LNCAP (cell line): ENCODE results near the gene KDM3A.
A peak's percentile ranks its signal among the peaks of the same experiment; 100 is the strongest.

Source experiments
- CTCF ChIP-seq: fragments of 450-650 bp; IDR thresholded peaks from 2 replicates; pipeline ENCODE4 v1.5.1; 2017; ENCODE audit warnings: mild to moderate bottlenecking

KDM3A gene, protein sequence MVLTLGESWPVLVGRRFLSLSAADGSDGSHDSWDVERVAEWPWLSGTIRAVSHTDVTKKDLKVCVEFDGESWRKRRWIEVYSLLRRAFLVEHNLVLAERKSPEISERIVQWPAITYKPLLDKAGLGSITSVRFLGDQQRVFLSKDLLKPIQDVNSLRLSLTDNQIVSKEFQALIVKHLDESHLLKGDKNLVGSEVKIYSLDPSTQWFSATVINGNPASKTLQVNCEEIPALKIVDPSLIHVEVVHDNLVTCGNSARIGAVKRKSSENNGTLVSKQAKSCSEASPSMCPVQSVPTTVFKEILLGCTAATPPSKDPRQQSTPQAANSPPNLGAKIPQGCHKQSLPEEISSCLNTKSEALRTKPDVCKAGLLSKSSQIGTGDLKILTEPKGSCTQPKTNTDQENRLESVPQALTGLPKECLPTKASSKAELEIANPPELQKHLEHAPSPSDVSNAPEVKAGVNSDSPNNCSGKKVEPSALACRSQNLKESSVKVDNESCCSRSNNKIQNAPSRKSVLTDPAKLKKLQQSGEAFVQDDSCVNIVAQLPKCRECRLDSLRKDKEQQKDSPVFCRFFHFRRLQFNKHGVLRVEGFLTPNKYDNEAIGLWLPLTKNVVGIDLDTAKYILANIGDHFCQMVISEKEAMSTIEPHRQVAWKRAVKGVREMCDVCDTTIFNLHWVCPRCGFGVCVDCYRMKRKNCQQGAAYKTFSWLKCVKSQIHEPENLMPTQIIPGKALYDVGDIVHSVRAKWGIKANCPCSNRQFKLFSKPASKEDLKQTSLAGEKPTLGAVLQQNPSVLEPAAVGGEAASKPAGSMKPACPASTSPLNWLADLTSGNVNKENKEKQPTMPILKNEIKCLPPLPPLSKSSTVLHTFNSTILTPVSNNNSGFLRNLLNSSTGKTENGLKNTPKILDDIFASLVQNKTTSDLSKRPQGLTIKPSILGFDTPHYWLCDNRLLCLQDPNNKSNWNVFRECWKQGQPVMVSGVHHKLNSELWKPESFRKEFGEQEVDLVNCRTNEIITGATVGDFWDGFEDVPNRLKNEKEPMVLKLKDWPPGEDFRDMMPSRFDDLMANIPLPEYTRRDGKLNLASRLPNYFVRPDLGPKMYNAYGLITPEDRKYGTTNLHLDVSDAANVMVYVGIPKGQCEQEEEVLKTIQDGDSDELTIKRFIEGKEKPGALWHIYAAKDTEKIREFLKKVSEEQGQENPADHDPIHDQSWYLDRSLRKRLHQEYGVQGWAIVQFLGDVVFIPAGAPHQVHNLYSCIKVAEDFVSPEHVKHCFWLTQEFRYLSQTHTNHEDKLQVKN (N-terminal part only)

GRCh38 chr2:86440631-86441391 is at the start of gene KDM3A:
TSS of gene KDM3A (plus strand) at chr2:86441371. CDS start at chr2:86442048, 677 bp downstream.
- TF ChIP-seq CTCF = no peak

DNA sequence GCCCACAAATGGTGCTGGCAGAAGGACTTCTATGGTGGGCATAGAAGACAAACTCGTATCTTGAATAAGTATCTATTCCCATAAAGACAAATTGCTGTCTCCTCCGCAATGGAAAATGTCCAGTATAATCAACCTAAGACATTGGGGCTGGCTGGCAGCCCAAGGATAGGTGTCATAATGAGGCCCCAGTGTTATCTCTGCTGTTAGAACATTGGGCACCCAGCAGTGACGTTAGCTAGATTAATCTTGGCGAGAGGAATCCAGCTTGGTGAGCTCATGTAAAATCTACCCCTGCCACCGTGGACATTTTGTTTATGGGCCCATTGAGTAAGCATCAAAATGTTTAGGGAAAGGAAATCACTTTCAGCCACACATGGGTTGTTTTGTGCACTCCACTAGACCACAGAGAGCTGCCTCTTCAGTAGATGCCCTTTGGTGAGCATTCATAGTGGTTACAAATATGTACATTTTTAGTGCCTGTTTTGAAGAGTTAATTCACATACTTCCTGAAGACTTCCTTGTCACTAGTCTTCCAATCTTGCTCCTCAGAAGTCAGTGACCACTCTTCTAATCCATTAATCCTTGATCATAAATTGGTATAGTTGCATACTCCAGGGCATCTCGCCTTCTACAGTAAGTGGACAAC is 48.2 kb upstream of the KDM3A start:
- no peak for TF ChIP-seq CTCF

GRCh38 chr2:86393521-86394491 is 47.4 kb upstream of the KDM3A start:
- TF ChIP-seq CTCF = no peak

DNA sequence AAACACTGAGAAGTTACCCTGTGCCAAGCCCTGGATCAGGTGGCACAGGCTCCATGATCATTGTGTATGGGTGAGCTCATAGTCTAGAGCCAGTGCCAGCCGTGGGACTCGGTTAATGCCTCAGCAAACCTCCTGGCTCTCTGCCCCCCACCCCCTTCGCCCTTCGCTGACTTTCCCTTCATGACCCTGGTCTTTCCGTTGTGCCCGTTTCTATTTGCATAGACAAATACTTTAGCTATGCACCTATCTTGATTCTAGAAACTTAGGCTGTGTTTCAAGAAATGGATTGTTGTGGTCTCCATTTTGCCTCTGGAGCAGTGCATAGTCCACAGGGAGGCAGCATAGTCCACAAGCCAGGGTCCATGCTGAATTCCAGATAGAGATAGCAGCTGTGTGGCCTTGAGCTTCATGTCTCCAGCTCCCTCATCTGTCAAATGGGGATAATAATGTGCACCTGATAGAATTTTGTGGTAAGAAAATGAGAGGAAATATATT is 44.8 kb upstream of the KDM3A start:
- TF ChIP-seq CTCF = peak; percentile 64

GRCh38 chr2:86397986-86398385 is 43.2 kb upstream of the KDM3A start:
- TF ChIP-seq CTCF = no peak
